GM10266 (cell line): ENCODE results near the gene APLP1.

ENCODE experiments used
- DNase-seq: peaks from one replicate; pipeline ENCODE4 v3.0.0; 2012; ENCODE audit errors: extremely low spot score
- CTCF ChIP-seq: IDR thresholded peaks from 2 replicates; pipeline ENCODE4 v1.5.1; 2012; ENCODE audit warnings: mild to moderate bottlenecking, low read depth; ENCODE audit not compliant: control insufficient read depth, insufficient read depth; ENCODE audit errors: missing control alignments

Gene APLP1

GRCh38 chr19:35921012-35921411 lies 52.6 kb downstream of the APLP1 start:
- TF ChIP-seq CTCF = no peak
- no peak for DNase-seq

- no peak for TF ChIP-seq CTCF
- no peak for DNase-seq
Observed at GRCh38 chr19:35925501-35925900, 57.1 kb downstream of the APLP1 start.

- peak; percentile 10 for DNase-seq
- TF ChIP-seq CTCF = no peak
Observed at GRCh38 chr19:35928507-35928906, 60.1 kb downstream of the APLP1 start.
